Activated CD8-positive, alpha-beta memory T cell treated with anti-CD3 and anti-CD28 coated beads, Interleukin-2, amount 50 U/mL, for 48 hours (primary cell): ENCODE results near the gene ZNF276.

Source experiments
- DNase-seq: peaks from one replicate; pipeline ENCODE4 v3.0.0-alpha.2; 2020

The ZNF276 gene

GRCh38 chr16:89716916-89717687 lies 4.2 kb upstream of the ZNF276 start:
- no peak for DNase-seq

DNA sequence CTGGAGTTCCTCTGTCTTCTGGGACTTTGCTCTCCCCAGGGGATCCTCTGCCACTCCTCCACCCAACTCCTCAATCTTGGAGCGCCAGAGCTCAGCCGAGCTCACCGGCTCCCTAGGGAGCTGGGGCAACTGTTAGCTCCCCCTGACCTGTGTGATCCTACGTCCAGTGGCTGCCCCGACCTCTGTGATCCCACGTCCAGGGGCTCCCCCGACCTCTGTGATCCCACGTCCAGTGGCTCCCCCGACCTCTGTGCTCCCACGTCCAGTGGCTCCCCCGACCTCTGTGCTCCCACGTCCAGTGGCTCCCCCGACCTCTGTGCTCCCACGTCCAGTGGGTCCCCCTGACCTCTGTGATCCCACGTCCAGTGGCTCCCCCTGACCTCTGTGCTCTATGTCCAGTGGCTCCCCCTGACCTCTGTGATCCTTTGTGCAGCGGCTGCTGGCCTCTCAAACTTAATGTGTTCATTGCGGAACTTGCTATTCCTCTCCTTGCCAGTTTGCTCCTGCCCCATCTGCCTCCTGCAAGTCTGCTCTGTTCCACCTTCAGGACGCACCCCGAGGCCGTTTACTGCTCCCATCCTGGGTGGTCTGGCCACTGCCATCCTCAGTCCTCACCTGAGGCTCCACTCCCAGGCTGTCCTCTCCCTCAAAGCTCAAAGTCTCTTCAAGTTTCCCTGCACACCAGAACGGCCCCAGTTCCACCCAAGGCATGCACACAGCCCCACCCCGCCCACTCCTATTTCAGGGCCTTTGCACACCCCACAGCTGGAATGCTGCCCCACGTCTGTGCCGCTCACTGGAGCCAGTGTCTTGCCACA lies 3.4 kb upstream of the ZNF276 start:
- DNase-seq = no peak

DNA sequence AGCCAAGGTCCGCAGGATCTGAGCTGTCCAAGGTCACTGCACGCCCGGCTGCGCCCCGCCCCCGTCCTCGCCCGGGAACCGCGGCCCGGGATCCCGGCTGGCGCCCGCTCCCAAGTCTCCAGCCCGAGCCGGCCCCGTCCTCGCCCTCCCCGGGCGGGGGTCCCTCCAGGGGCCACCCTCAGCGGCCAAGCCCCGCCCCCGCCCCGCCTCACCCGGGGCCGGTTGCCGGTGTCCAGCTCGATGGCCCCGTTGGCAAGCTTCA lies 855 bp upstream of the ZNF276 start:
- no peak for DNase-seq

DNA sequence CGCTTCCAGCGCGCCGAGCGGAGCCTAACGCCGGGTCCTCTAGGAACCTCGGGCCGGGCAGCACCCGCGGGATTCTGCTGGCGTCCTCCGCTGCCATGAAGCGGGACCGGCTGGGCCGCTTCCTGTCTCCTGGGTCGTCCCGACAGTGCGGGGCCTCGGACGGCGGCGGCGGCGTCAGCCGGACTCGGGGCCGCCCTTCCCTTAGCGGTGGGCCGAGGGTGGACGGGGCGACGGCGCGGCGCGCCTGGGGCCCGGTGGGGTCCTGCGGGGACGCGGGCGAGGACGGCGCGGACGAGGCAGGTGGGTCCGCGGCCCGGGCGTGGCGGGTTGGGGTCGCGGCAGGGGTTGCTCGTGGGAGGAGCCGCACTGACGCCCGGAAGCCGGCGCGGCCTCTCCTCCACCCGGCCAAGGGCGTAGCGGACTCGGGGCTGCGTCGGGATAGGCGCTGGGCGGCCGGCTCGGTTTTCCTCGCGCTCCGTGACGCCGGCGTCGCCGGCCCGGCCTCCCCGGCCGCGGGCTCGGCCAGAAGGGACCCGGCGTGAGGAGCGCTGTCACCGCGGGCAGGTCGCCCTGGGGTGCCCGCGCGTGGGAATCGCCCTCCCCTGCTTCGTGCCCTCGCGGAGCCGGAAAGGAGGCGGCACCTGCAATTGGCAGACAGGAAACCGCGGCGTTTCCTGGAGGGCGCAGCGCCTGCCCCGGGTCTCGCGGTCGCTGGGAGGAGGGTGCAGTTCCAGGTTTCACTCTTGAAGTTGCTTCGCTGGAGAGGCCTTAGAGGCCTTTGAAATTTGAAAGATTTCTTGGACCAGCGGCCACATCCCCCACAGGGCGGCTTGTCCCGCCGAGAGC lies 432 bp downstream of the ZNF276 start:
- DNase-seq = peak; percentile 89

- DNase-seq = peak; percentile 84
These were observed 1.3 kb downstream of the ZNF276 start for GRCh38 chr16:89722392-89723278.

DNA sequence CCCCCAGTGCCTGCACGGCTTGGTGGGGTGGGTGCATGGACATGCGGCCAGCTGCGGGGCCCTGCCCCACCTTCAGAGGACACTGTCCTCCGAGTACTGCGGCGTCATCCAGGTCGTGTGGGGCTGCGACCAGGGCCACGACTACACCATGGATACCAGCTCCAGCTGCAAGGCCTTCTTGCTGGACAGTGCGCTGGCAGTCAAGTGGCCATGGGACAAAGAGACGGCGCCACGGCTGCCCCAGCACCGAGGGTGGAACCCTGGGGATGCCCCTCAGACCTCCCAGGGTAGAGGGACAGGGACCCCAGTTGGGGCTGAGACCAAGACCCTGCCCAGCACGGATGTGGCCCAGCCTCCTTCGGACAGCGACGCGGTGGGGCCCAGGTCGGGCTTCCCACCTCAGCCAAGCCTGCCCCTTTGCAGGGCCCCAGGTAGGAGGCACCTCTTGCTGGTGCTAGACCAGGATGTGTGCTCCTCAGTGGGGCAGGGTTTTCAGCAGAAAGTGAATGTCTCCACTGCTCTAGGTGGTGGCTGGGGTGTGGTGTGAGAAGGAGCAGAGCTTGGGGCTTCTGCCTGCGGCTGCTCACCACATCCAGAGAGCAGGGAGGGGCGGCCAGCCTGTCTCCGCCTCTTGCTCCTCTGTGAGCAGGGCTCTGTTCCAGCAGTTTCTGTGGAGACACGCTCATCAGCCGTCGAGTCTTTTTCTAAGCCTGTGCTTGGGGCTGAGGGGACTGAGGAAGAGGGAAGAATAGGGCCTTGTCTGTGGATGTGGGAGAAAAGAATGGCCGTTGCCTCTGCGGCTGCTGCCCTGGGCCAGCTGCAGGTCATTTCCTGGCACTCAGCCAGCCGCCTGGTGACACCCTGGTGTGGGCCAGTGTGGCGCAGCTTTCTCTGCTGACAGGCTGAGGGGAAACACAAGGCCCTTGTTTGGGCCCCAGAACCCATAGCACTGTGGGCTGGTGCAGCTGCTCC lies 2.2 kb downstream of the ZNF276 start:
- peak; percentile 83 for DNase-seq

DNA sequence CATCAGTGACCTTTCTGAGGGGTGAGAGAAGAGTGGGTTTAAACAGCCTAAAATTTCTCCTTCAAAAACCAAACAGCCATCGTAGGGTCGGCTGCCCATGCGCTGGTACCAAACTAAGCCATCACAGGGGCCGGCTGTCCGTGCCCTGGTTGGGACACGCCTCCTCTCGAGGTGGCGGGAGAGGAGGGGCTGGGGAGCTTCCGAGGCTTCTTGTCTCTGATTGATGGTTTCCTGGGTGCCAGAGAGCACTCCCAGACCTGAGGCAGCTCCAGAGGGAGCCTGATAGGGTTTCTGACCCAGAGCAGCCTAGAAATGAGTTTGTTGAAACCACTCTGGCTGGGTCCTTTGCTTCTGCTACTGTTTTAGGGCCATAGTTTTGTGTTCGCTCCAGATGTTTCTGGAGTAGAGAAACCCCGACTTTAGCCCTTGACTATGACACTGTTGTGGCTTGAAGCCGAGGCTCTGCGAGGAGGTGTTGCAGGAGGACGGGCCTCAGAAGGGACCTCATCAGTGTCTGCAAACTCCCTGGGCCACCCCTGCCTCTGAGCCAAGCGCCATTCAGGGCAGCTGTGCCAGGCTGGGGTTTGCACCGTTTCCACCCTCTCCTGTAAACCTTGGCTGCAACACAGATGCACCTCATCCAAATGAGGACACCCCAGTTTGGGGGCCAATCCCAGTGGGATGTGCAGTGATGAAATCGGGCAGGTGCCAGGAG lies 6.2 kb downstream of the ZNF276 start:
- no peak for DNase-seq

DNA sequence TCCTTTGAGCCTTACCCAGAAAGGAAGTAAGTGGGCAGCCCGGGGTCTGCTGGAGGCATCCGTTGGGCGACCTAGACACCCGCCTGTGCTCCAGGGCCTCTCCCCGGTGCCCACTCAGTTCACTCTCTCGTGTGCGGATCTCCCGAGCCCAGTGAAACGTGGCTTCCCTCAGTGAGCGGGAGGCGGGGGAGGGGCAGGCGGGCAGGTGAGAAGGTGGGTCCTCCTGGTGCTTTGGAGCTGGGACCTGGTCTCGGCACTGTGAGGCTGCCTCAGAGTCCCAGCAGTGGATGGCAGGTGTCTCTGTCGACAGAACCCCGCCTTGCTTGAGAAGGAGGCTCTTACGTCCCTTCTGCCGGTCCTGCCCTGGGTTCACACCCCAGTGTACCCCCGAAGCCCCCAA lies 8.0 kb downstream of the ZNF276 start:
- DNase-seq = no peak

- DNase-seq = no peak
These were observed 8.7 kb downstream of the ZNF276 start for GRCh38 chr16:89729863-89730593.

GRCh38 chr16:89730610-89731234 lies 9.4 kb downstream of the ZNF276 start:
- DNase-seq = no peak

DNA sequence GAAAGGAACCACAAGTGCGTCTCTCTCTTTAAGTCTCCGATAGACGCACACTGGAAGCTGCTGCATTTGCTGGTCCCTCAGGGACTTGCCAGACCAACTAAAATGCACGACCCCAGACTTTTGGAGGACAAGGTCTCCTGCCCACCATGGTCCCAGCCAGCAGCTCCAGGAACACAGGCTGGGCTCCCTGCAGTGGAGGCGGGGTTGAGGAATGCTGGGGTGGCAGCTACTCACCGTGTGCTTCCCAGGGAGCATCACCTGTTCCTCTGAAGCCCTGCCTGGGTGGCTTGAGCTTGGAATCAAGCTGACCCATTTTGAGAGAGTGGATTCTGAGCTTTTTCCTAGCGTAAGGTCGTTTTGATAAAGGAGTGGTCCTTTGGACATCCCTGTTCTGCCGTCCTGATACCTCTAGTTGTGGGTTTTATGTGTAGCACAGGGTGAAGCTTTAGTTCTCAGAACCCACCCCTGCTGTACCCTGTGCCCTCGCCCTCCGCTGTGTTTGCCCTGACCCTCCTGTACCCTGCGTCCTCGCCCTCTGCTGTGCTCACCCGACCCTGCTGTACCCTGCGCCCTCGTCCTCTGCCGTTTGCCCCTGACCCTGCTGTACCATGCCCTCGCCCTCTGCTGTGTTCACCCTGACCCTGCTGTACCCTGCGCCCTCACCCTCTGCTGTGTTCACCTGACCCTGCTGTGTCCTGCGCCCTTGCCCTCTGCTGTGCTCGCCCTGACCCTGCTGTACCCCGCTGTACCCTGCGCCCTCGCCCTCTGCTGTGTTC lies 11.0 kb downstream of the ZNF276 start:
- no peak for DNase-seq

- DNase-seq = no peak
These were observed 11.5 kb downstream of the ZNF276 start for GRCh38 chr16:89732918-89733242.

GRCh38 chr16:89733322-89733721 lies 12.0 kb downstream of the ZNF276 start:
- DNase-seq = no peak

DNA sequence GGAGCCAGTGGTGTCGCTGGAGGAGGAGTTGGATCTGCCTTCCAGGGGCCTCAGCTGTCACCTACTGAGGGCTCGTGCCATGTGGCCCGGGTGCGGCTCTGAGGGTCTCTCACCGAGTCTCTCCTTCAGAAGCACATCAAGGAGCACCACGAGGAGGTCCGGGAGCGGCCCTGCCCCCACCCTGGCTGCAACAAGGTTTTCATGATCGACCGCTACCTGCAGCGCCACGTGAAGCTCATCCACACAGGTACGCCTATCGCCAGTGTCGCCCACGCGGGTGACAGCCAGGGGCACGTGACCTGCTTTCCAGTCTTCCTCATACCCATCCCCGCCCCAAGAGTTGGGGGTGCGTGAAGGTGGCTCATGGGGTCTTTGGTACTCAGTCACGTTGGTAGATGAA lies 12.5 kb downstream of the ZNF276 start:
- no peak for DNase-seq

DNA sequence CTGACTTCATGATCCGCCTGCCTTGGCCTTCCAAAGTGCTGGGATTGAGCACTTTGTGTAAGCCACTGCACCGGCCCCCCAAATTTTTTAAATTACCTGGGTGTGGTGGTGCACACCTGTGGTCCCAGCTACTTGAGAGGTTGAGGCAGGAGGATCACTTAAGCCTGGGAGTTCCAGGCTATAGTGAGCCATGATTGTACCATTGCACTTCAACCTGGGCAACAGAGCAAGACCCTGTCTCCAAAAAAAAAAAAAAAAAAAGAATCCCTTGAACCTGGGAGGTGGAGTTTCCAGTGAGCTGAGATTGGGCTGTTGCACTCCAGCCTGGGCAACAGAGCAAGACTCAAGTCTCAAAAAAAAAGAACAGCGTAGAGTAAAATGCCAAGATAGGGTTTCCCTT lies 15.2 kb downstream of the ZNF276 start:
- no peak for DNase-seq

- no peak for DNase-seq
These were observed 16.2 kb downstream of the ZNF276 start for GRCh38 chr16:89737341-89738071.

GRCh38 chr16:89738072-89738377 lies 16.7 kb downstream of the ZNF276 start:
- DNase-seq = no peak
